SIG-M5 (cell line): ENCODE data around the gene FLT1.

Experiments used
- DNase-seq: peaks from one replicate; lab custom pipeline; 2025; lab: John Stamatoyannopoulos, UW

The FLT1 gene

GRCh38 chr13:28457521-28457920 is 37.4 kb downstream of the FLT1 start:
- no peak for DNase-seq

- no peak for DNase-seq
Observed at GRCh38 chr13:28455580-28456194, 39.2 kb downstream of the FLT1 start.

- DNase-seq: no peak
Observed at GRCh38 chr13:28452755-28453154, 42.2 kb downstream of the FLT1 start.

GRCh38 chr13:28451482-28452217 is 43.3 kb downstream of the FLT1 start:
- DNase-seq: no peak

- no peak for DNase-seq
Observed at GRCh38 chr13:28449826-28450773, 44.8 kb downstream of the FLT1 start.

GRCh38 chr13:28448651-28449358 is 46.1 kb downstream of the FLT1 start:
- DNase-seq: no peak

- DNase-seq: no peak
Observed at GRCh38 chr13:28447989-28448388, 46.9 kb downstream of the FLT1 start.

GRCh38 chr13:28447206-28447605 is 47.7 kb downstream of the FLT1 start:
- no peak for DNase-seq

GRCh38 chr13:28442839-28443238 is 52.1 kb downstream of the FLT1 start:
- no peak for DNase-seq

GRCh38 chr13:28441529-28441928 is 53.4 kb downstream of the FLT1 start:
- no peak for DNase-seq

- DNase-seq: no peak
Observed at GRCh38 chr13:28440774-28441504, 54.0 kb downstream of the FLT1 start.

- no peak for DNase-seq
Observed at GRCh38 chr13:28438598-28439334, 56.2 kb downstream of the FLT1 start.

- DNase-seq: no peak
Observed at GRCh38 chr13:28438067-28438466, 56.9 kb downstream of the FLT1 start.

GRCh38 chr13:28435917-28436316 is 59.0 kb downstream of the FLT1 start:
- no peak for DNase-seq

- no peak for DNase-seq
Observed at GRCh38 chr13:28434926-28435325, 60.0 kb downstream of the FLT1 start.

GRCh38 chr13:28432816-28433560 is 61.9 kb downstream of the FLT1 start:
- no peak for DNase-seq

- DNase-seq: no peak
Observed at GRCh38 chr13:28429685-28430290, 65.1 kb downstream of the FLT1 start.

GRCh38 chr13:28429096-28429495 is 65.8 kb downstream of the FLT1 start:
- DNase-seq: no peak

GRCh38 chr13:28426381-28426780 is 68.5 kb downstream of the FLT1 start:
- DNase-seq: no peak
